Activated naive CD4-positive, alpha-beta T cell treated with anti-CD3 and anti-CD28 coated beads, Interleukin-2, amount 50 U/mL, for 24 hours (primary cell): Measurements from ENCODE around the gene RAC3.
A peak's percentile ranks its signal among the peaks of the same experiment; 100 is the strongest.

Experiments used
- H3K27ac Mint-ChIP-seq: one replicate; pipeline ENCODE4 v1.8.0; 2021; ENCODE audit warnings: mild to moderate bottlenecking, mixed read lengths
- H3K27me3 Mint-ChIP-seq: one replicate; pipeline ENCODE4 v1.8.0; 2021; ENCODE audit warnings: mixed read lengths
- H3K36me3 Mint-ChIP-seq: one replicate; pipeline ENCODE4 v1.8.0; 2021; ENCODE audit warnings: mixed read lengths
- H3K4me1 Mint-ChIP-seq: one replicate; pipeline ENCODE4 v1.8.0; 2021; ENCODE audit warnings: mixed read lengths
- H3K4me3 Mint-ChIP-seq: one replicate; pipeline ENCODE4 v1.8.0; 2021; ENCODE audit warnings: mild to moderate bottlenecking, mixed read lengths
- H3K9me3 Mint-ChIP-seq: one replicate; pipeline ENCODE4 v1.8.0; 2021; ENCODE audit warnings: mixed read lengths

RAC3 gene

DNA sequence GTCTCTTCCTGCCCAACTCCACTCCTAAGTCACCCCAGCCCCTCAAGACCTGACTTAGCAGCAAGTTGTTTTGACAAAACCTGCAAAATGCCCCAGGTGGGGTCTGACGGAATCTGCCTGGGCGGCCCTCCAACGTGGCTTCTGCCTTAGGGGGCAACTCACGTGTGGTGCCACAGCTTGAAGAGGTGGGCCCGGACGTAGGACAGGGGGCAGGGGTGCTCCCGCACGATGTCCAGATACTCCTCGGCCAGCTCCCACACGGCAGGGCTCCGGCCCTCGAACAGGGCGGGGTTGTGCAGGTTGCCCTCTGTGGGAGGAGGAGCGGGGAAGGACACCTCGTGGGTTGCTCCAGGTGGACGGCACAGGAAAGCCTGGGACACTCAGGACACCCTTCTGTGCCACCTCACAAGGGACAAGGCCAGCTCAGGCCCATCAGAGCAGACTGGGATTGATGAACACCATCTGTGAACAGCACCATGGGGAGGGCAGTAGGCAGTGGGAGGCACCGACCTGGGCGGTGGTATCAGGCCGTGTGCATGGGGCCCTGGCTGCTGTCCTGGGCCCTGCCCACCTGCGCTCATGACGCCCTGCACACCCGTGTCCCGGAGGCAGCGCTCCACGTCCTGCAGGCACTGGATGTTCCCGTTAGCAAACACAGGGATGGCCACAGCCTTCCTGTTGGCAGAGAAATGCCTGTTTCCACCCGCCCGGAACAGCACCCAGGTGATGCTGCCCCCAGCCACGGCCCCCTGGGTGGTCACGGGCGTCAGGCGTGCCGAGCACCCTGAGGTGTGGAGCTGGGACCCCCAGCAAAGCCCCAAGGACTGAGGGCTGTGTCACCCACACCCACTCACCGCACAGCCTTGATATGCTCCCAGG is 29.8 kb downstream of the RAC3 start:
- no peak overlapping the region for H3K4me3 Mint-ChIP-seq
- no peaks in the 10 kb centered on the region for H3K27me3 Mint-ChIP-seq
- no peak overlapping the region for H3K27ac Mint-ChIP-seq
- H3K4me1 Mint-ChIP-seq = peaks cover 5% of the 10 kb centered on the region
- no peaks in the 10 kb centered on the region for H3K9me3 Mint-ChIP-seq
- H3K36me3 Mint-ChIP-seq = no peaks in the 10 kb centered on the region

DNA sequence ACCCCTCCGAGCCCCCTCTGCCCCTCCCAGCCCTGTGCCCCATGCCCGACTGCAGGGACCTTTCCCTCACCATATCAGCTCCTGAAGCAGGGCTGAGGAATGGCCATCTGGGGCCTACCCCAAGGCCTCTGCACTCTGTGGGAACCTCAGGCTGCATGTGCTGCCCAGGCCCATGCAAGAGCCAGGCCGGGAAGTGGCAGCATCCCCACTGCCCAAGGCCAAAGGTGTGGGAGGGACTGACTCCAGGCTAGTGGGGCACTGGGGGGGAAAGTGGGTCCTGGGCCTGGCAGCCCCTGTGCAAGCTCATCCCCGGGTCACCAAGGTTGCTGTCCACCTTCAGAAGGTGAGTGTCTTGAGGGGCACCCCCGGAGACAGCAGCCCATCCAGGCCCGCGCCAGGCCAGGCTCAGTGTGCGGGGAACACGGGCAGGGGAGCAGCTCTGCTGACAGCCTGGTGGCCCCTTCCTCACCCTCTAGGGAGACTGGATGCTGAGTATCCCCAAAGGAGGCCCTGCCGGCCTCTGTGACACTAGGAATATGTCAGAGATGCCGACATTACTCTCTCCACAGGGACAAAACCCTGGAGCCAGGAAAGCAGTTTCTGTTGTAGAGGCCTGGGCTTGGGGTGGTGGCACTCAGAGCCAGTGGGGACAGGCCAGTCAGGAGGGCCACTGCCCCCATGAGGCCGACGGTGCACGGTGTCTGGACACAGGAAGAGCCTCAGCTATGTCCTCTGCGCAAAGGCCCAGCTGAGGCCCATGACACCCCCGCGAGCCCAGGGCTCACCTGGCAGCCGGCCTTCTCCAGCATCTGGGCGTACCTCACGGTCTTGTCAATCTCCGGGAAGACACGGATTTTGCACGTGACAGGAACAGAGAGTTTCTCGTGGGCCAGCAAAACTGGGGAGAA is 30.9 kb downstream of the RAC3 start:
- peaks cover 9% of the 10 kb centered on the region for H3K4me1 Mint-ChIP-seq
- no peaks in the 10 kb centered on the region for H3K36me3 Mint-ChIP-seq
- no peak overlapping the region for H3K4me3 Mint-ChIP-seq
- H3K9me3 Mint-ChIP-seq = no peaks in the 10 kb centered on the region
- H3K27me3 Mint-ChIP-seq = no peaks in the 10 kb centered on the region
- peak overlapping the region; percentile 55 for H3K27ac Mint-ChIP-seq

DNA sequence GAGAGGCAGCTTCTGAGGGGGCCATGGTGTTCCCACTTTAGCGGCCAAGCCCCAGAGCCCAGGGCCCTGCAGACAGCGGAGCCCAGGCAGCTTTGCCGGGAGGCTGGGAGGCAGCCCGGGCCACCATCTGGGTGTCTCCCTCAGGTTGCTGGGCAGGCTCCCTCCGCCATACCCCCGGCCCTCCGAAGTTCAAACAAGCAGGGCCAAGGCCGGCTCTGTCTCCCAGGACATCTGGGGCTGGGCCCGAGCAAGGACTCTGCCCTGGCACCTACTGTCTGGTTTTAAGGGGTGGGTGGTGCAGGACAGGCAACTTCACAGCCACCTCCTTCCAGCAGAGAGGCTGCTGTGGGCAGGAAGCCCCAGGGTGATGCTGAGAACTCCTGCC is 31.5 kb downstream of the RAC3 start:
- H3K27ac Mint-ChIP-seq = no peak overlapping the region
- H3K9me3 Mint-ChIP-seq = no peaks in the 10 kb centered on the region
- H3K4me3 Mint-ChIP-seq = no peak overlapping the region
- no peaks in the 10 kb centered on the region for H3K27me3 Mint-ChIP-seq
- peaks cover 9% of the 10 kb centered on the region for H3K4me1 Mint-ChIP-seq
- no peaks in the 10 kb centered on the region for H3K36me3 Mint-ChIP-seq

DNA sequence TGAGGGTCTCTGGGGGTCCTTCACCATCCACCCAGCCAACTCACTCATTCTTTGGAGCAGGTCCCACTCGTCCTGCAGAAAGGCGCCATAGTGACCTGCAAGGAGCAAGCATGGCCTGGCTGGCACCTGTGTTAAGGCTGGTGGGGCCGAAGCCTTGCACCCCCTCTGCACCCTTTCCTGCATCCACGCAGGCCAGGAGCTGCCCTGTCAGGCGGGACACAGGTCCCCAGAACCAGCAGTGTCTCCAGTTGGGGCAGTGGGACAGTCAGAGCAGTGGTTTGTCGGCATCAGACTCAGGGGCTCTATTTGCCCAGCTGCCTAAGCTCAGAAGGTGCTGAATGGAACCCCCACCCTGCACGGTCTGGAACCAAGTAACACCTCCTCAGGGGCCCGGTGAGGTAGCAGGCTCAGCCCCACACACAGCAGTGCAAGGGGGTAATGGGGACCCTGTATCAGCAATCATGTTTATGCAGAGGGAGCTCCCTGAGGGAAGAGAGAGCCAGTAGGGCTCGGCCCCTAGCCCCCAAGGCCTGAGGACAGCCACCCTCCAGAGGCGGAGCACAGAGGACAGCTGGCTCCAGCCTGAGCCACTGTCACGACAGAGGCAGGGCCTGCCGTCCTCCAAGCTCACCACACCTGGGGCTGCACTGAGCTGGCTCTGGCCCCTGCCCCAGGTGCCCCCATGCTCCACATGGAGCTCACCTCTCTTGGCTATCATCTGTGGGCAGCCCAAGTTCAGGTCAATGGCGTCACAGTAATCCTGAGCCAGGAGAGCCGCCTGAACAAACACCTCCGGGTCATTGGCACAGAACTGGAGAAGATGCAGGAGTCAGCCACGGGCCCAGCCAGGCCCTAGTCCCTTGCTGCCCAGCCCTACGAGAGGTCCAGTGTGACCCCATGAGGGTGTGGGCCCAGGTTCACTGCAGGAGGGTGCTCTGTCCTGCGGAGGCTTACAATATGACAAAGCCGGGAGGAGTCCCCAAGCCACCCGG is 32.2 kb downstream of the RAC3 start:
- Mint-ChIP-seq H3K36me3 (no peaks in the 10 kb centered on the region), H3K4me1 (peaks cover 9% of the 10 kb centered on the region), H3K9me3 (no peaks in the 10 kb centered on the region), H3K4me3 (peak overlapping the region; percentile 74), H3K27ac (peak overlapping the region; percentile 51), H3K27me3 (no peaks in the 10 kb centered on the region)

DNA sequence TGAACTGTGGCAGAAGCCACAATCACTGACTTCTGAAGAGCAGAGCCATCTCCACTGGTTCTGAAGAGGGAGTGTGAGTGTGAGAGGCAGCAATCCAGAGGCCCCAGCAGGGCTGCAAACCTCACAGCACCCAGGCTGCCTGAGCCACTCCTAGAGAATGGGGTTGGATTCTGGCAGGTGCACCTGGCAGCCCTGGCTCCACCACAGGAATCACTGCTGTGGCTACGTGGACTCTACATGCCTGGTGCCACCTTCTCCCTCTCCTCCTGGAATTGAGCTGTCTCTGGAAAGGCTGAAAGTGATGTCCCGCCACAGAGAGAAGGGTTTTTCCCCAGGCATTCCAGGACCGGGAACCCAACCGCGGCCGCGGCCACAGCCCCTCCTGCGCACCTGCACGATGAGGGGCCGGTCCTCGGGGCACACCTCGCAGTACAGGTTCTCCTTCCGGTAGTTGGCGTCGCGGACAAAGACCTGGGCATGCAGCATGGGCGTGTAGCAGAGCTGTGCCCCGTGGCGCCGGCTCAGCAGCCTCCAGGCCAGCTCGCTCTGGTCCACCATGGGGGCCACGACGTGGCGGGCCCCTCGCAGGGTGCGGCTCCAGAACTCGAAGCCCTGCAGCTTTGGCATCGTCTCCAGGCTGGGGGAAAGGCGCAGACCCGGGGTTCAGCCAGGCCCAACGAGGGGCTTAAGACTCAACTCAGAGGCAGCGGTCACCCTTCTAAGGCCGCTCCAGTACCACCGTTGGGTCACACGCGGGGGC is 33.1 kb downstream of the RAC3 start:
- Mint-ChIP-seq H3K36me3 (no peaks in the 10 kb centered on the region), H3K27me3 (no peaks in the 10 kb centered on the region)

DNA sequence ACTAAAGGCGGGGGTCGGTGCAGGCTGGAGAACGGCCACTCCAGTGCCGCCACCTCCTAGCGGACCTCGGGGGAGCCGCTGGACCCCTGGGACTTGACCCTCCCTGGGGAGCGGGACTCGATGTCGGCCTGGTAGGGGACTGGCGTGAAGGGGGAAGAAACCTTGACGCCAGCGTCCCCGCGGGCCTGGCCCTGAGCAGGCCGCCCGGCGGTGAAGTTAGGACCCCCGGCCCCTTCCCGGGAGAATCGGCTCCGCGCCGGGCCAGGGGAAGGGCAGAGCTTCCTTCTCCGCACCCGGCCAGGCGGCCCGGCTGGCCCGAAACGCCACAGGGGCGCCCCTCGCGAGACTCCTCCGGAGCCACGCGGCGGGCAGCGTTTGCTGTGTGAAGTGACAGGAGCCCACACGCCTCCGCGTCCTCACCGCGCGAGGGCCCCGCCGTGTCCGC is 33.7 kb downstream of the RAC3 start:
- H3K27me3 Mint-ChIP-seq = no peaks in the 10 kb centered on the region
- peak overlapping the region; percentile 74 for H3K4me3 Mint-ChIP-seq
- H3K27ac Mint-ChIP-seq = no peak overlapping the region
- no peaks in the 10 kb centered on the region for H3K9me3 Mint-ChIP-seq
- H3K4me1 Mint-ChIP-seq = peaks cover 7% of the 10 kb centered on the region
- no peaks in the 10 kb centered on the region for H3K36me3 Mint-ChIP-seq

More for the DNA sequence above, 33.1 kb downstream of the RAC3 start:
- no peaks in the 10 kb centered on the region for H3K9me3 Mint-ChIP-seq
- H3K27ac Mint-ChIP-seq = peak overlapping the region; percentile 51
- peak overlapping the region; percentile 74 for H3K4me3 Mint-ChIP-seq
- peaks cover 9% of the 10 kb centered on the region for H3K4me1 Mint-ChIP-seq

DNA sequence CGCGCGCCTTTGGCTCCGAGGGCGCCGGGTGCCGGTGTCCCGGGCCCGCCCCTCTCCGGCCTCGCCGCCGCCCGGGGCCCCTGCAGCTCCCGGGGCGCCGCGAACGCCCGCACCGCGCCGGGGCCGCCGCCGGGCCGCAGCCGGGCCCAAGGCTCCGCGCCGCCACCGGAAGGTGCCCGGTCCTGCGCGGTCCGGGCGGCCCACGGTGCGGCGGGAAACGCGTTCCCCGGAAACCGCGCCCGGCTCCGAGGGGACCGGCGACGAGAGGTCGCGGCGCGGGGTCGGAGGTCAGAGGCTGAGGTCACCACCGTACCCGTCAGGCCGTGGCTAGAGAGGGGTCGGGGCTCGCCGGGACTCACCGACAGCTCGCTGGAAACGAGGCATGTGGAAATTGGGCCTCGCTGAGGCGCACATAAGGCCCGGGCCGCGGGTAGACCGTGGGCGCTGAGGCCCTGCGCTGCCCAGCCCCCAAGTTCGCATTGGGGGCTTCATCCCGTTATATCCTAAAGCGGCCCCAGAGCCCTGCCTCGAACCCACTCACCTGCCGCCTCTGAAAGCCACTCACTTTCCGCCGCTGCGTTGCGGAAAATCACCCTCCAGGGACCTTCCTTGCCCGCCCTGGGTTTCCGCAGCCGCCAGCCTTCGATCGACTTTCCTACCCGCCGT is 34.3 kb downstream of the RAC3 start, which contains the start of gene DUS1L:
DUS1L (minus strand) TSS at position 167 of the 666 bp plus-strand sequence. CDS start 745 bp downstream, outside the sequence.
- Mint-ChIP-seq H3K9me3 (no peaks in the 10 kb centered on the region), H3K4me1 (peaks cover 5% of the 10 kb centered on the region), H3K27ac (peak within 1 kb of the TSS; percentile 86), H3K36me3 (no peaks in the 10 kb centered on the region), H3K4me3 (peak within 1 kb of the TSS; percentile 83), H3K27me3 (no peaks in the 10 kb centered on the region)

DNA sequence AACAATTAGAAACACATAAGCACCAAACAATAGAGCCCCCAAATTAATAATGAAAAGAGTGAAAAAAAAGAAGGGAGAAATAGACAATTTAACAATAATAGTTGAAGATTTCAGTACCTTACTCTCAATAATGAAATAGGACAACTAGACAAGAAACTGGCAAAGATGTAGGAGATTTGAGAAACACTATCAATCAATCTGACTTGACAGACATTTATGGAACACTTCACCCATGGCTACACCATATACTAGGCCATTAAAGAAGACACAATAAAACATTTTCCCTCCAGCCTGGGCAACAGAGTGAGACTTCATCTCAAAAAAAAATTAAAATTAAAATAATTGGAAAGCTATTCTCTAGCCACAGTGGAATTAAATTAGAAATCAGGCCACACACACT is 39.1 kb downstream of the RAC3 start:
- H3K27me3 Mint-ChIP-seq = no peaks in the 10 kb centered on the region
- H3K4me1 Mint-ChIP-seq = peaks cover 5% of the 10 kb centered on the region
- H3K4me3 Mint-ChIP-seq = no peak overlapping the region
- no peak overlapping the region for H3K27ac Mint-ChIP-seq
- no peaks in the 10 kb centered on the region for H3K9me3 Mint-ChIP-seq
- H3K36me3 Mint-ChIP-seq = no peaks in the 10 kb centered on the region

DNA sequence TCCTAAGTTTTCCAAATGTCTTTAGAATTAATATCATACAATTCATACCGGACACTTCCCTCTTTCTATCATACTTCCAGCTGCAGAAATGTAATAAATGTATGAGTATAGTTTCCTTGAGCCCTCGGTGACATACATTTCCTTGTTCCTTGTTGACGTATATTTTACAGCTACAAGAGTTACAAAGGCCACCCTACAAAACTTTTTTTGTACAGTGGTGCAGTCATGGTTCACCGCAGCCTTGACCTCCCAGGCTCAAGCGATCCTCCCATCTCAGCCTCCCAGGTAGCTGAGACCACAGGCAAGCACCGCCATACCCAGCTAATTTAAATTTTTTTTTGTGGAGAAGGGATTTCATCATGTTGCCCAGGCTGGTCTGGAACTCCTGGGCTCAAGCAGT is 41.3 kb downstream of the RAC3 start:
- Mint-ChIP-seq H3K4me3 (no peak overlapping the region), H3K4me1 (no peaks in the 10 kb centered on the region), H3K9me3 (no peaks in the 10 kb centered on the region), H3K36me3 (no peaks in the 10 kb centered on the region), H3K27ac (no peak overlapping the region), H3K27me3 (no peaks in the 10 kb centered on the region)

DNA sequence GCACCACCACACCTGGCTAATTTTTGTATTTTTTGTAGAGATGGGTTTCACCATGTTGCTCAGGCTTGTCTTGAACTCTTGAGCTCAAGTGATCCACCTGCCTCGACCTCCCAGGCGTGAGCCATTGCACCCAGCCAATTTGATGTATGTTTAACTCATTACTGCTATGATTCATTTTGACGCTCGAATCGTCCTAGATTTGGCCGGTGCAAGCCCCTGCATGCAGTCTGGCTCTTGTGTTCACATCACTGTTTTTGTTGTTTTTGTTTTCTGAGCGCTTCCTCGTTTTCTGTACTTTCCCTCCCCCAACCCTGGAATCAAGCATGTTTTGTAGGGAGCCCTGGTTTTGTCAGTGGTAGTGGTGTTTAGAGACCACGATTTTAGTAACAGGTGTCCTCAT is 42.0 kb downstream of the RAC3 start:
- no peak overlapping the region for H3K4me3 Mint-ChIP-seq
- H3K27me3 Mint-ChIP-seq = no peaks in the 10 kb centered on the region
- H3K9me3 Mint-ChIP-seq = no peaks in the 10 kb centered on the region
- no peaks in the 10 kb centered on the region for H3K4me1 Mint-ChIP-seq
- no peaks in the 10 kb centered on the region for H3K36me3 Mint-ChIP-seq
- H3K27ac Mint-ChIP-seq = peak overlapping the region; percentile 43

DNA sequence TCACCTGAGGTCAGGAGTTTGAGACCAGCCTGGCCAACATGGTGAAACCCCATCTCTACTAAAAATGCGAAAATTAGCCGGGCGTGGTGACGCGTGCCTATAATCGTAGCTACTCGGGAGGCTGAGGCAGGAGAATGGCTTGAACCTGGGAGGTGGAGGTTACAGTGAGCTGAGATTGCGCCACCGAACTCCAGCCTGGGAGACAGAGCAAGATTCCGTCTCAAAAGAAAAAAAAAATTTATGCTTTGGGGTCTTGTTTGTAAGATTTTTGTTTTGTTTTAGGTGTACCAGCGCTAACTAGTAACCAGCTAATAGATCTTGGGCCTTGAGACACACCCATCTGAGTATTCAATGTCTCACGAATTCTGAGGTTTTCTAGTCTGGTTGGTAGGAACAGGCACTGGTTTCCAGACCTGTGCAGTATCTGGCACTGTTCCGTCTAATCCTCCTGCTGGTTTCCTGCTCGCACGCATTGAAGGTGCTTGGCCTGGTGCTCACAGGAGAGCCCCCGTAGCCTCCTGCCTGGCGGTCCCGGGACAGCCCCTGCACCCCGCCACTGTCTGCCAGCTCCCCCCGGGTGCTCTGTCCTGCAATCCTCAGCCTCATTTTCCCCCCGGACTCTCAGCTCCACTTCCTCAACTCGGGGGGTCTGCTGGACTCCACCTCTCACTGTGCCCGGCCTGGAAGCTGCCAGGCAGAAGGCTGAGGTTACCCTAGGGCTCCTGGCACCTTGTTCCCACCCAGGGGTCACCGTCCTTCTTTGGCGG is 44.7 kb downstream of the RAC3 start:
- no peaks in the 10 kb centered on the region for H3K4me1 Mint-ChIP-seq
- H3K9me3 Mint-ChIP-seq = no peaks in the 10 kb centered on the region
- H3K27ac Mint-ChIP-seq = peak overlapping the region; percentile 23

DNA sequence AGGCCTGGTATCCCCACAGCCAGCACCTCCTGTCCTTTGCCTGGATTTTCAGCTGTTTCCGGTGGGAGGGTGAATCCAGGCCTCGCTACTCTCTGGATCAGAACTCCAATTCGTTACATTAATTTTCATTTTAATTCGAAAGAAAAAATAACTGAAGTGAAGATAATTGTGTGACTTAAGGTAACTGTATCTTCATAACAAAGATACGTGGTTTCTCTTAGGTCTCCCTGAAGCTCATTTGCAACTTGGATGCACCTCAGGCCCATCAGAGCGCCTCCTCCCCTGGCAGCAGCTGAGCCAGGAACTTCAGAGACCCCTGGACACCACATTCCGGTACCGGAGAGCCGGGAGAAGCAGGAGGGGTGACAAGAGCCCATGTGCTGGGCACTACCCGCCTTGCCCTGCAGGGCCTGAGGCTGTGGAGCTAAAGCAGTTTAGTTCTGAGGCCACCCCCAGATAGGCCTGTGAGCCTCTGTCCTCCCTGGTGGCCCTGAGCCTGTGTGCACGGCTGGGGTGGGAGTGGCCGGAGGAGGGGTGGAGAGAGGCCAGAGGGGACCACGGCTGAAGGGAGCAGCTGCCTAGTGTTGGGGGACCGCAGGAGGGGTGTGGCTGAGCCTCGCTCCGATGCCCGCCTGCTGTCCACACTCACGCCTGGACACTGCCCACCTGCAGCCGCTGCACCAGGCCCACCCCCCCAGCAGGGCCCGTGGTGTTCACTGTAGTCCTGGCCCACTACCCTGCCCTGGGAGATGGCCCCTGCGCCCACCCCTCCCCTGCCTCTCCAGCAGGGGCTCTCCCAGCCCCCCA is 45.5 kb downstream of the RAC3 start:
- H3K36me3 Mint-ChIP-seq = no peaks in the 10 kb centered on the region
- H3K27ac Mint-ChIP-seq = peak overlapping the region; percentile 23

More for the DNA sequence above, 44.7 kb downstream of the RAC3 start:
- Mint-ChIP-seq H3K4me3 (no peak overlapping the region), H3K27me3 (no peaks in the 10 kb centered on the region), H3K36me3 (no peaks in the 10 kb centered on the region)

More for the DNA sequence above, 45.5 kb downstream of the RAC3 start:
- Mint-ChIP-seq H3K4me3 (no peak overlapping the region), H3K9me3 (no peaks in the 10 kb centered on the region), H3K27me3 (no peaks in the 10 kb centered on the region), H3K4me1 (no peaks in the 10 kb centered on the region)
